H9 (cell line): ENCODE data around the gene CFAP141. TPM values are rescaled to one million over a fixed set of nuclear protein-coding genes. Genes with fewer than 3 reads are reported as not detected.

Experiments used
- DNase-seq: peaks from one replicate; pipeline ENCODE4 v3.0.0-alpha.2; 2017
- H2AFZ ChIP-seq: one replicate; pipeline ENCODE4 v1.6.1; 2013; ENCODE audit warnings: mild to moderate bottlenecking, low read length, control low read depth, moderate library complexity
- H2AK5ac ChIP-seq: 2 replicates; pipeline ENCODE4 v1.6.1; 2013; ENCODE audit warnings: low read length, control low read depth, mixed read lengths; ENCODE audit not compliant: insufficient read length
- H2BK120ac ChIP-seq: one replicate; pipeline ENCODE4 v1.6.1; 2013; ENCODE audit warnings: low read depth, mild to moderate bottlenecking, low read length, control low read depth, inconsistent platforms; ENCODE audit not compliant: poor library complexity, severe bottlenecking
- H2BK12ac ChIP-seq: 2 replicates; pipeline ENCODE4 v1.6.1; 2013; ENCODE audit warnings: low read length, control low read depth, mixed read lengths, low read depth; ENCODE audit not compliant: insufficient read length
- H2BK15ac ChIP-seq: 2 replicates; pipeline ENCODE4 v1.6.1; 2013; ENCODE audit warnings: low read depth, low read length, control low read depth
- H2BK20ac ChIP-seq: one replicate; pipeline ENCODE4 v1.6.1; 2013; ENCODE audit warnings: low read depth, mild to moderate bottlenecking, low read length, control low read depth, inconsistent platforms; ENCODE audit not compliant: poor library complexity, severe bottlenecking
- H2BK5ac ChIP-seq: 2 replicates; pipeline ENCODE4 v1.6.1; 2013; ENCODE audit warnings: low read length, control low read depth, mixed read lengths; ENCODE audit not compliant: insufficient read length
- H3K14ac ChIP-seq: 2 replicates; pipeline ENCODE4 v1.6.1; 2013; ENCODE audit warnings: low read length, control low read depth; ENCODE audit not compliant: insufficient read depth
- H3K18ac ChIP-seq: 2 replicates; pipeline ENCODE4 v1.6.1; 2013; ENCODE audit warnings: low read depth, mild to moderate bottlenecking, mixed read lengths, low read length, control low read depth; ENCODE audit not compliant: insufficient read length
- H3K23ac ChIP-seq: 2 replicates; pipeline ENCODE4 v1.6.1; 2013; ENCODE audit warnings: low read length, control low read depth, mixed read lengths, low read depth; ENCODE audit not compliant: insufficient read length
- H3K23me2 ChIP-seq: 2 replicates; pipeline ENCODE4 v1.6.1; 2013; ENCODE audit warnings: low read depth, mild to moderate bottlenecking, mixed read lengths, low read length, control low read depth; ENCODE audit not compliant: insufficient read length, poor library complexity, severe bottlenecking
- H3K27ac ChIP-seq: 2 replicates; pipeline ENCODE4 v1.5.1; 2013; ENCODE audit warnings: low read length, control low read depth, mixed read lengths, low read depth; ENCODE audit not compliant: insufficient read length
- H3K27me3 ChIP-seq: 2 replicates; pipeline ENCODE4 v1.6.1; 2013; ENCODE audit warnings: low read length, control low read depth, inconsistent platforms; ENCODE audit not compliant: insufficient read depth
- H3K4ac ChIP-seq: 2 replicates; pipeline ENCODE4 v1.6.1; 2013; ENCODE audit warnings: low read depth, mild to moderate bottlenecking, control low read depth, inconsistent platforms, low read length, moderate library complexity
- H3K4me1 ChIP-seq: 2 replicates; pipeline ENCODE4 v1.6.1; 2013; ENCODE audit warnings: low read length, control low read depth, inconsistent platforms; ENCODE audit not compliant: insufficient read depth
- H3K4me2 ChIP-seq: 2 replicates; pipeline ENCODE4 v1.6.1; 2013; ENCODE audit warnings: low read length, control low read depth, mixed read lengths; ENCODE audit not compliant: insufficient read length, insufficient read depth
- H3K56ac ChIP-seq: 2 replicates; pipeline ENCODE4 v1.6.1; 2013; ENCODE audit warnings: low read depth, mild to moderate bottlenecking, mixed read lengths, low read length, control low read depth; ENCODE audit not compliant: insufficient read length
- H3K79me1 ChIP-seq: 2 replicates; pipeline ENCODE4 v1.6.1; 2013; ENCODE audit warnings: low read depth, mild to moderate bottlenecking, moderate library complexity, low read length, control low read depth, inconsistent platforms; ENCODE audit not compliant: insufficient read depth, poor library complexity, severe bottlenecking
- H3K79me2 ChIP-seq: 2 replicates; pipeline ENCODE4 v1.6.1; 2013; ENCODE audit warnings: low read length, control low read depth, inconsistent platforms; ENCODE audit not compliant: insufficient read depth
- H3K9ac ChIP-seq: 2 replicates; pipeline ENCODE4 v1.6.1; 2013; ENCODE audit warnings: low read length, control low read depth, mixed read lengths; ENCODE audit not compliant: insufficient read length; ENCODE audit errors: extremely low read depth
- H3K9me3 ChIP-seq: one replicate; pipeline ENCODE4 v1.6.1; 2013; ENCODE audit warnings: low read depth, low read length, inconsistent platforms; ENCODE audit not compliant: control insufficient read depth
- H3T11ph ChIP-seq: one replicate; pipeline ENCODE4 v1.6.1; 2013; ENCODE audit warnings: mild to moderate bottlenecking, low read length, control low read depth, inconsistent platforms
- H4K20me1 ChIP-seq: one replicate; pipeline ENCODE4 v1.6.1; 2013; ENCODE audit not compliant: control insufficient read depth, insufficient read length, insufficient read depth
- H4K5ac ChIP-seq: 2 replicates; pipeline ENCODE4 v1.6.1; 2013; ENCODE audit warnings: low read depth, mild to moderate bottlenecking, mixed read lengths, low read length, control low read depth; ENCODE audit not compliant: insufficient read length
- H4K8ac ChIP-seq: replicated peaks from 2 replicates; pipeline ENCODE4 v1.6.1; 2013; ENCODE audit warnings: low read length, control low read depth, mixed read lengths, low read depth; ENCODE audit not compliant: insufficient read length
- H4K91ac ChIP-seq: 2 replicates; pipeline ENCODE4 v1.6.1; 2013; ENCODE audit warnings: low read depth, mild to moderate bottlenecking, moderate library complexity, mixed read lengths, low read length, control low read depth; ENCODE audit not compliant: insufficient read length
- H3K27ac Mint-ChIP-seq, 3 experiments: 2 replicates in 2 of 3; 3 replicates in 1 of 3; pipeline ENCODE4 v1.8.0; 2020 to 2021; ENCODE audit warnings: mixed read lengths in 3 of 3, mild to moderate bottlenecking in 1 of 3, moderate library complexity in 1 of 3
- H3K27me3 Mint-ChIP-seq: 2 replicates; pipeline ENCODE4 v1.8.0; 2021; ENCODE audit warnings: low read depth, mild to moderate bottlenecking, moderate library complexity, mixed read lengths
- H3K36me3 Mint-ChIP-seq, 3 experiments: 2 replicates in 2 of 3; 3 replicates in 1 of 3; pipeline ENCODE4 v1.8.0; 2020 to 2021; ENCODE audit warnings: low read depth in 3 of 3, mixed read lengths in 3 of 3; ENCODE audit not compliant: insufficient read depth in 1 of 3
- H3K4me1 Mint-ChIP-seq, 2 experiments: 2 replicates each; pipeline ENCODE4 v1.8.0; 2020; ENCODE audit warnings: mixed read lengths in 2 of 2
- H3K4me3 Mint-ChIP-seq, 2 experiments: 2 replicates in 1 of 2; 3 replicates in 1 of 2; pipeline ENCODE4 v1.8.0; 2020 to 2021; ENCODE audit warnings: mild to moderate bottlenecking in 2 of 2, mixed read lengths in 2 of 2, moderate library complexity in 1 of 2
- H3K9me3 Mint-ChIP-seq, 2 experiments: 2 replicates in 1 of 2; 3 replicates in 1 of 2; pipeline ENCODE4 v1.8.0; 2020; ENCODE audit warnings: mild to moderate bottlenecking in 2 of 2, mixed read lengths in 2 of 2, moderate library complexity in 1 of 2
- WGBS: extraction: QIAGEN DNeasy Blood & Tissue Kit; methylation state at CpG from one replicate; pipeline ENCODE4 v1.1.7; 2013; ENCODE audit warnings: missing lambda C conversion rate, low lambda C conversion rate, mixed read lengths; ENCODE audit not compliant: insufficient read length; ENCODE audit errors: extremely low coverage; 5-methylcytosine and 5-hydroxymethylcytosine counted together
- total RNA-seq: library from RNA; stranded (reverse); gene quantifications from 2 replicates; pipeline ENCODE4 v1.2.1, GENCODE V29; 2021
- TF ChIP-seq, protein P1 (sequence below): fragments of 200-600 bp; sonication (generic); conservative IDR thresholded peaks from 3 replicates; pipeline ENCODE4 v1.8.0; 2021; ENCODE audit warnings: antibody characterized with exemption, mild to moderate bottlenecking

Gene CFAP141
- total RNA-seq, 1 experiment from 2014 or later: not detected

DNA sequence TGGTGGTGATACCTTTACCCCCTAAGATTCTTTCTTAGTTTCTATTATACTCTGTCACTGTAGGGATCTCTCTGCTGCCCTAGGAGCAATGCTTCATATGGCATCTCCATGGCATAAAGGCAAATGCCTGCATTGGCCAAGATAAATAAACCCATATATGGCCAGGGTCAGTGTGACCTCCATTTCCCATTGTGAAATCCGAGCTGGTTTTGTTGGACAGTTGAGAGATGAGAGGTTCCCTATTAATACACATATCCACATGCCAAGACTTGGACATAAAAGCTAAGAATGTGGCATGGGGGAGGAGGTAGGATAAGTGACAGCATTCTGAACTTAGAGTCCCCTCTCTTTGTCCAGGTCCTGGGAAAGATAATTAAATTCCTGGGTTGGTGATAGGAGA is 15.6 kb downstream of the CFAP141 start:
- H3T11ph ChIP-seq: no peak overlapping the region
- no peak overlapping the region for H2AFZ ChIP-seq

More for the DNA sequence above, 15.6 kb downstream of the CFAP141 start:
- Histone ChIP-seq H4K20me1 (no peaks in the 10 kb centered on the region), H2BK5ac (no peak overlapping the region), H3K23ac (no peak overlapping the region), H3K14ac (no peak overlapping the region), H3K79me2 (no peaks in the 10 kb centered on the region), H3K79me1 (no peaks in the 10 kb centered on the region), H2BK20ac (no peak overlapping the region), H2BK120ac (no peak overlapping the region), H2BK15ac (no peak overlapping the region), H2AK5ac (no peak overlapping the region), H4K5ac (no peak overlapping the region), H4K8ac (no peak overlapping the region), H3K27ac (no peak overlapping the region), H3K23me2 (no peaks in the 10 kb centered on the region), H3K9me3 (no peaks in the 10 kb centered on the region), H3K4me2 (no peak overlapping the region), H3K4me1 (peaks cover 13% of the 10 kb centered on the region; the same call in 1 of the 2 replicates), H4K91ac (no peak overlapping the region), H3K18ac (no peak overlapping the region), H3K4ac (no peak overlapping the region), H3K56ac (no peak overlapping the region), H3K9ac (no peak overlapping the region), H3K27me3 (no peaks in the 10 kb centered on the region; the same call in 1 of the 2 replicates), H2BK12ac (no peak overlapping the region)
- Mint-ChIP-seq H3K4me3 (no peak overlapping the region), H3K4me1 (peaks cover 40 to 43% of the 10 kb centered on the region in 2 experiments), H3K27ac (no peak overlapping the region), H3K36me3 (no peaks in the 10 kb centered on the region), H3K9me3 (no peaks in the 10 kb centered on the region), H3K27me3 (peaks cover 5% of the 10 kb centered on the region; the same call in 1 of the 2 replicates)
- no CpG with 5 or more reads among the region's 1 CpG for WGBS
- TF ChIP-seq, protein P1, sequence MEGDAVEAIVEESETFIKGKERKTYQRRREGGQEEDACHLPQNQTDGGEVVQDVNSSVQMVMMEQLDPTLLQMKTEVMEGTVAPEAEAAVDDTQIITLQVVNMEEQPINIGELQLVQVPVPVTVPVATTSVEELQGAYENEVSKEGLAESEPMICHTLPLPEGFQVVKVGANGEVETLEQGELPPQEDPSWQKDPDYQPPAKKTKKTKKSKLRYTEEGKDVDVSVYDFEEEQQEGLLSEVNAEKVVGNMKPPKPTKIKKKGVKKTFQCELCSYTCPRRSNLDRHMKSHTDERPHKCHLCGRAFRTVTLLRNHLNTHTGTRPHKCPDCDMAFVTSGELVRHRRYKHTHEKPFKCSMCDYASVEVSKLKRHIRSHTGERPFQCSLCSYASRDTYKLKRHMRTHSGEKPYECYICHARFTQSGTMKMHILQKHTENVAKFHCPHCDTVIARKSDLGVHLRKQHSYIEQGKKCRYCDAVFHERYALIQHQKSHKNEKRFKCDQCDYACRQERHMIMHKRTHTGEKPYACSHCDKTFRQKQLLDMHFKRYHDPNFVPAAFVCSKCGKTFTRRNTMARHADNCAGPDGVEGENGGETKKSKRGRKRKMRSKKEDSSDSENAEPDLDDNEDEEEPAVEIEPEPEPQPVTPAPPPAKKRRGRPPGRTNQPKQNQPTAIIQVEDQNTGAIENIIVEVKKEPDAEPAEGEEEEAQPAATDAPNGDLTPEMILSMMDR: no peak
- no peak for DNase-seq
